Measurements from ENCODE around the gene PHYHIPL. TPM values are rescaled to one million over a fixed set of nuclear protein-coding genes. Genes with fewer than 3 reads are reported as not detected.

PHYHIPL gene
- total RNA-seq, 2 donors from 2014 or later, result 0.44 to 0.68 TPM

GRCh38 chr10:59190332-59190731, 13.9 kb downstream of the PHYHIPL start:
- no peak for TF ChIP-seq CTCF (conservative IDR thresholded peaks at IDR 0.05)
- Histone ChIP-seq H3K27ac (ENCODE audit: low read depth, low read length) (no peak overlapping the region), H3K4me3 (ENCODE audit: low read length) (no peak overlapping the region), H3K27me3 (ENCODE audit: control insufficient read depth, insufficient read depth, low read length, poor library complexity, severe bottlenecking) (no peaks in the 10 kb centered on the region), H3K36me3 (ENCODE audit: control insufficient read depth, insufficient read depth, low read length) (no peaks in the 10 kb centered on the region), H3K4me1 (ENCODE audit: control insufficient read depth, insufficient read depth, low read length) (no peaks in the 10 kb centered on the region), H3K9ac (ENCODE audit: extremely low read depth, low read length, poor library complexity, severe bottlenecking) (no peak overlapping the region), H3K9me3 (ENCODE audit: control insufficient read depth, low read length) (no peaks in the 10 kb centered on the region)
- no peaks in the 10 kb centered on the region for H3K4me1 Mint-ChIP-seq
- H3K27me3 Mint-ChIP-seq (ENCODE audit: insufficient read depth), result peaks cover 2% of the 10 kb centered on the region
- no peaks in the 10 kb centered on the region for H3K36me3 Mint-ChIP-seq (ENCODE audit: low read depth)
- WGBS, 2 experiments (ENCODE audit: insufficient coverage in 1 of 2, insufficient read length in 1 of 2), result 80% methylated on average over 1 of the region's 1 CpG; no CpG with 5 or more reads in 1 of the 2 experiments
- no peak overlapping the region for H3K4me3 Mint-ChIP-seq
- no peak overlapping the region for H3K27ac Mint-ChIP-seq
- no peak for DNase-seq
- H3K9me3 Mint-ChIP-seq, result peaks cover 3% of the 10 kb centered on the region

GRCh38 chr10:59206204-59206720, 29.8 kb downstream of the PHYHIPL start:
- no peaks in the 10 kb centered on the region for H3K27me3 Mint-ChIP-seq (ENCODE audit: insufficient read depth)

GRCh38 chr10:59212301-59212798, 35.9 kb downstream of the PHYHIPL start:
- Mint-ChIP-seq H3K4me3 (no peak overlapping the region), H3K27ac (no peak overlapping the region), H3K9me3 (peaks cover 15% of the 10 kb centered on the region), H3K36me3 (ENCODE audit: low read depth) (no peaks in the 10 kb centered on the region), H3K27me3 (ENCODE audit: insufficient read depth) (no peaks in the 10 kb centered on the region), H3K4me1 (no peaks in the 10 kb centered on the region)
- no peaks in the 10 kb centered on the region for H3K9me3 ChIP-seq (ENCODE audit: control insufficient read depth, low read length)
- 95 to 100% methylated on average over 1 to 2 of the region's 2 CpGs for WGBS, 2 experiments (ENCODE audit: insufficient coverage in 1 of 2, insufficient read length in 1 of 2)
- no peaks in the 10 kb centered on the region for H3K4me1 ChIP-seq (ENCODE audit: control insufficient read depth, insufficient read depth, low read length)
- DNase-seq, result no peak
- no peak overlapping the region for H3K4me3 ChIP-seq (ENCODE audit: low read length)
- no peaks in the 10 kb centered on the region for H3K27me3 ChIP-seq (ENCODE audit: control insufficient read depth, insufficient read depth, low read length, poor library complexity, severe bottlenecking)
- no peak overlapping the region for H3K27ac ChIP-seq (ENCODE audit: low read depth, low read length)
- TF ChIP-seq CTCF (conservative IDR thresholded peaks at IDR 0.05), result no peak
- no peaks in the 10 kb centered on the region for H3K36me3 ChIP-seq (ENCODE audit: control insufficient read depth, insufficient read depth, low read length)
- H3K9ac ChIP-seq (ENCODE audit: extremely low read depth, low read length, poor library complexity, severe bottlenecking), result no peak overlapping the region

More at GRCh38 chr10:59206204-59206720, 29.8 kb downstream of the PHYHIPL start:
- no peak overlapping the region for H3K9ac ChIP-seq (ENCODE audit: extremely low read depth, low read length, poor library complexity, severe bottlenecking)
- no peak for TF ChIP-seq CTCF (conservative IDR thresholded peaks at IDR 0.05)
- H3K9me3 ChIP-seq (ENCODE audit: control insufficient read depth, low read length), result no peaks in the 10 kb centered on the region
- H3K27ac ChIP-seq (ENCODE audit: low read depth, low read length), result no peak overlapping the region
- no peak overlapping the region for H3K4me3 ChIP-seq (ENCODE audit: low read length)
- H3K27me3 ChIP-seq (ENCODE audit: control insufficient read depth, insufficient read depth, low read length, poor library complexity, severe bottlenecking), result no peaks in the 10 kb centered on the region
- H3K36me3 ChIP-seq (ENCODE audit: control insufficient read depth, insufficient read depth, low read length), result no peaks in the 10 kb centered on the region
- Mint-ChIP-seq H3K36me3 (ENCODE audit: low read depth) (no peaks in the 10 kb centered on the region), H3K4me3 (no peak overlapping the region), H3K4me1 (no peaks in the 10 kb centered on the region), H3K9me3 (peaks cover 15% of the 10 kb centered on the region), H3K27ac (no peak overlapping the region)
- WGBS, 2 experiments (ENCODE audit: insufficient coverage in 1 of 2, insufficient read length in 1 of 2), result 93% methylated on average over 3 to 4 of the region's 5 CpGs
- H3K4me1 ChIP-seq (ENCODE audit: control insufficient read depth, insufficient read depth, low read length), result no peaks in the 10 kb centered on the region
- no peak for DNase-seq
